ENCODE results near the gene C19orf38. TPM values are rescaled to one million over a fixed set of nuclear protein-coding genes. Genes with fewer than 3 reads are reported as not detected.

Gene C19orf38
- total and polyA plus RNA-seq, 2 of the 4 experiments (the other 2 are of a cell fraction), result 0.18 to 0.19 TPM

GRCh38 chr19:10805065-10805757 is 43.0 kb upstream of the C19orf38 start:
- Histone ChIP-seq H3K27ac (ENCODE audit: insufficient read depth, low read length) (no peak overlapping the region), H3K56ac (ENCODE audit: extremely low read depth, insufficient read depth, low read length) (no peak overlapping the region), H3K14ac (replicated peaks; ENCODE audit: low read depth, low read length) (no peak overlapping the region), H3K9me1 (ENCODE audit: insufficient read depth, low read length) (no peaks in the 10 kb centered on the region; the same call in 1 of the 2 replicates), H3K27me3 (ENCODE audit: control insufficient read depth, insufficient read depth, low read length) (no peaks in the 10 kb centered on the region), H3K36me3 (ENCODE audit: control insufficient read depth, insufficient read depth, low read length) (peaks cover 69% of the 10 kb centered on the region), H3K79me1 (ENCODE audit: low read depth in 1 of 2, low read length in 2 of 2) (peaks cover 0 to 10% of the 10 kb centered on the region in 2 experiments; a peak in 1 of 4 replicates), H4K91ac (ENCODE audit: insufficient read depth, low read depth, low read length) (no peak overlapping the region), H2BK120ac (ENCODE audit: low read depth, low read length) (no peak overlapping the region), H3K4me1 (ENCODE audit: control insufficient read depth, insufficient read depth, low read length) (no peaks in the 10 kb centered on the region), H4K5ac (ENCODE audit: low read depth, low read length) (no peak overlapping the region), H2AK5ac (ENCODE audit: low read depth, low read length) (no peak overlapping the region), H4K20me1 (ENCODE audit: insufficient read depth, low read length) (no peaks in the 10 kb centered on the region; the same call in 1 of the 2 replicates), H3K4me3 (ENCODE audit: insufficient read depth, low read depth, low read length) (no peak overlapping the region), H3K4ac (ENCODE audit: low read depth, low read length) (no peak overlapping the region), H2BK5ac (ENCODE audit: low read depth, low read length, poor library complexity, severe bottlenecking) (no peak overlapping the region), H2AK9ac (replicated peaks; ENCODE audit: low read depth, low read length, poor library complexity) (no peak overlapping the region), H4K8ac (ENCODE audit: low read depth in 2 of 2, low read length in 2 of 2) (no peak overlapping the region), H3K4me2 (ENCODE audit: low read depth, low read length) (no peak overlapping the region), H2BK20ac (ENCODE audit: low read depth, low read length) (no peak overlapping the region), H3K23ac (ENCODE audit: low read depth, low read length) (no peak overlapping the region), H3K9me3 (ENCODE audit: control insufficient read depth, insufficient read depth, low read length) (no peaks in the 10 kb centered on the region), H2BK15ac (ENCODE audit: low read depth, low read length) (no peak overlapping the region), H2AFZ (replicated peaks; ENCODE audit: low read length, poor library complexity) (no peak overlapping the region), H3K18ac (ENCODE audit: low read depth, low read length) (no peak overlapping the region), H3K9ac (ENCODE audit: low read depth, low read length) (no peak overlapping the region)
- ChIA-PET CTCF (interaction anchor here (1.4 kb wide), 1 partner anchor 59 kb away, joined by 4 read pairs; no protein-coding TSS in a partner anchor), POLR2A (ENCODE audit: unreplicated experiment) (no interaction called here)
- TF ChIP-seq RCOR1 (IDR thresholded peaks at IDR 0.05; ENCODE audit: insufficient replicate concordance, low read length) (no peak), MAFK (IDR thresholded peaks at IDR 0.05; ENCODE audit: low read depth, low read length) (no peak), FOS (IDR thresholded peaks at IDR 0.05; ENCODE audit: low read depth, low read length) (no peak), RAD21 (IDR thresholded peaks at IDR 0.05; ENCODE audit: low read length) (no peak), MXI1 (IDR thresholded peaks at IDR 0.05; ENCODE audit: borderline replicate concordance, low read depth, low read length) (no peak), CEBPB (IDR thresholded peaks at IDR 0.05; ENCODE audit: low read depth, low read length) (no peak), MAZ (IDR thresholded peaks at IDR 0.05; ENCODE audit: borderline replicate concordance, low read depth, low read length) (no peak), RFX5 (IDR thresholded peaks at IDR 0.05; ENCODE audit: low read depth, low read length) (no peak), POLR2A (IDR thresholded peaks at IDR 0.05; ENCODE audit: low read depth, low read length) (no peak), BHLHE40 (IDR thresholded peaks at IDR 0.05; ENCODE audit: low read depth, low read length) (no peak), USF2 (IDR thresholded peaks at IDR 0.05; ENCODE audit: low read depth, low read length) (no peak), SMC3 (IDR thresholded peaks at IDR 0.05; ENCODE audit: low read depth, low read length) (no peak), CHD1 (IDR thresholded peaks at IDR 0.05; ENCODE audit: low read depth, low read length) (no peak), ELK1 (IDR thresholded peaks at IDR 0.05; ENCODE audit: borderline replicate concordance, low read depth, low read length) (no peak)
- TF ChIP-seq, protein P1, sequence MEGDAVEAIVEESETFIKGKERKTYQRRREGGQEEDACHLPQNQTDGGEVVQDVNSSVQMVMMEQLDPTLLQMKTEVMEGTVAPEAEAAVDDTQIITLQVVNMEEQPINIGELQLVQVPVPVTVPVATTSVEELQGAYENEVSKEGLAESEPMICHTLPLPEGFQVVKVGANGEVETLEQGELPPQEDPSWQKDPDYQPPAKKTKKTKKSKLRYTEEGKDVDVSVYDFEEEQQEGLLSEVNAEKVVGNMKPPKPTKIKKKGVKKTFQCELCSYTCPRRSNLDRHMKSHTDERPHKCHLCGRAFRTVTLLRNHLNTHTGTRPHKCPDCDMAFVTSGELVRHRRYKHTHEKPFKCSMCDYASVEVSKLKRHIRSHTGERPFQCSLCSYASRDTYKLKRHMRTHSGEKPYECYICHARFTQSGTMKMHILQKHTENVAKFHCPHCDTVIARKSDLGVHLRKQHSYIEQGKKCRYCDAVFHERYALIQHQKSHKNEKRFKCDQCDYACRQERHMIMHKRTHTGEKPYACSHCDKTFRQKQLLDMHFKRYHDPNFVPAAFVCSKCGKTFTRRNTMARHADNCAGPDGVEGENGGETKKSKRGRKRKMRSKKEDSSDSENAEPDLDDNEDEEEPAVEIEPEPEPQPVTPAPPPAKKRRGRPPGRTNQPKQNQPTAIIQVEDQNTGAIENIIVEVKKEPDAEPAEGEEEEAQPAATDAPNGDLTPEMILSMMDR (conservative IDR thresholded peaks at IDR 0.05; ENCODE audit: low read depth, low read length), result no peak
- dilution Hi-C loops (cut with HindIII; ENCODE audit: low sequenced_read_pairs, unreplicated experiment) (no loop called here), in situ Hi-C loops (cut with MboI; ENCODE audit: low sequenced_read_pairs) (no loop called here), intact Hi-C loops (cut with micrococcal nuclease) (no loop called here)
- no peak for DNase-seq
- no TSS peak for BruUV-seq (replicated peaks)
- no peak for ATAC-seq (ENCODE audit: low read depth)
- 90% methylated on average over 2 of the region's 11 CpGs; no CpG with 5 or more reads in 1 of the 2 experiments for WGBS, 2 experiments (ENCODE audit: extremely low coverage in 2 of 2, insufficient read length in 1 of 2)

Measured in IMR-90 (cell line).